ENCODE results near the gene CDS2. TPM values are rescaled to one million over a fixed set of nuclear protein-coding genes. Genes with fewer than 3 reads are reported as not detected.

CDS2 gene
- total RNA-seq: 36.9 and 38.1 TPM in 2 replicates

DNA sequence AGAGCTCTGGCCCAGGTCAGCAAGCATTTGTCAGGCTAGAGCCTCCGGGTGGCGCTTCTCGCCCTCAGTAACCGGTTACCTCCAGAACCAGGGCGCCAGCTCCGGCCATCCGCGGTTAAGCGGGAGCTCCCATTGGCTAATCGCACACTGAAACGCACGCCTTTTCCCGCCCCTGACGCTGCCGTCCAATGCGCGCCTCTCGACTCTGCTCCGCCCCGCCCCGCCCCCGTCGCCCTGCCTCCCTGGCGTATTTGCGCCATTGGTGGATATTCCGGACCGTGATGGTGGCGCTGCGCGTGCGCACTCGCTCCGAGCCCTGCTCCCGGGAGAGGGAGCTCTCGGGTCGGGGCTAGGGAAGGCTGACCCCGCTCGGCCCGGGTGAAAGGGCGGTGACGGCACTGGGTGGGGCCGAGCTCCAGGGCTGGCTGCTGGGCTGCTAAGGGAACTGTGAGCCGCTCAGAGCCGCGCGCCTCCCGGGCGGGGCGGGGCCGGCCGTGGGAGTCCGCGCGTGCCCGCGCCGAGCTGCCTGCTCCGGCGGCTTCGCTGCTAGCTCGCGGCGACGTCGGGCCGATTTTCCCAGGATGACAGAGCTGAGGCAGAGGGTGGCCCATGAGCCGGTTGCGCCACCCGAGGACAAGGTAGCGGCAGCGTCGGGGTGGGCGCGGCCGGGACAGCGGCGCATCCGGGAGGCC, at the start of gene CDS2:
CDS2 (plus strand) TSS at position 497 of the 692 bp plus-strand sequence; CDS start at position 582, 85 bp downstream.
- H3K36me3 ChIP-seq (ENCODE audit: control insufficient read depth, insufficient read depth, low read length): no peaks in the 10 kb centered on the region
- TF ChIP-seq, protein P1, sequence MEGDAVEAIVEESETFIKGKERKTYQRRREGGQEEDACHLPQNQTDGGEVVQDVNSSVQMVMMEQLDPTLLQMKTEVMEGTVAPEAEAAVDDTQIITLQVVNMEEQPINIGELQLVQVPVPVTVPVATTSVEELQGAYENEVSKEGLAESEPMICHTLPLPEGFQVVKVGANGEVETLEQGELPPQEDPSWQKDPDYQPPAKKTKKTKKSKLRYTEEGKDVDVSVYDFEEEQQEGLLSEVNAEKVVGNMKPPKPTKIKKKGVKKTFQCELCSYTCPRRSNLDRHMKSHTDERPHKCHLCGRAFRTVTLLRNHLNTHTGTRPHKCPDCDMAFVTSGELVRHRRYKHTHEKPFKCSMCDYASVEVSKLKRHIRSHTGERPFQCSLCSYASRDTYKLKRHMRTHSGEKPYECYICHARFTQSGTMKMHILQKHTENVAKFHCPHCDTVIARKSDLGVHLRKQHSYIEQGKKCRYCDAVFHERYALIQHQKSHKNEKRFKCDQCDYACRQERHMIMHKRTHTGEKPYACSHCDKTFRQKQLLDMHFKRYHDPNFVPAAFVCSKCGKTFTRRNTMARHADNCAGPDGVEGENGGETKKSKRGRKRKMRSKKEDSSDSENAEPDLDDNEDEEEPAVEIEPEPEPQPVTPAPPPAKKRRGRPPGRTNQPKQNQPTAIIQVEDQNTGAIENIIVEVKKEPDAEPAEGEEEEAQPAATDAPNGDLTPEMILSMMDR (IDR thresholded peaks at IDR 0.05; ENCODE audit: insufficient read depth, low read length, poor library complexity, severe bottlenecking): peak; percentile 58
- no peaks in the 10 kb centered on the region for H3K27me3 ChIP-seq (ENCODE audit: control insufficient read depth, insufficient read depth, low read length)

DNA sequence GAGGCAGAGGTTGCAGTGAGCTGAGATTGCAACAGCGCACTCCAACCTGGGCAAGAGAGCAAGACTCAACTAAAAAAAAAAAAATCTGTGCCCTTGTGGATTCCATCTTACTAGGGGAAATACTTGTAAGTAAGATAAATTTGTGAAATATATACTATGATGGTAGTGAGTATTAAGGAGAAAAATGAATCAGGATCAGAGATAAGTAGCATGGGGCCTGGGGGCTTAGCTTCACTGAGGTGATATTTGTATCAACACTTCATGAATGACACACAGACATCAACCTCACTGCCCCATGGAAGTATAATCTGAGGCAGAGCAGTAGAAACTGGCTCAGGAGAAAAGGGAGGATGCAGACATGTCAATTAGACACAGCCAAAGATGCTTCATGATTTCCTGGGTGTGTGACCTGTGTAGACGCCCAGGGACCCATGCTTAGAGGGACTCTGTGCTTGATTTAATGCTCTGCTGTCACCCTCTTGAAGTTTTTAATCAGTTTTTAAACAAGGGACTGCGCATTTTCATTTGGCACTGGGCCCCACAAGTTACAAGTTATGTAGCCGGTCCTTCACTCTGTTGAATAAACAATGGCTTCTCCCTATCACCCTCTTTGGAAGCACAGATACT, 48.9 kb upstream of the CDS2 start:
- TF ChIP-seq, protein P1 (IDR thresholded peaks at IDR 0.05; ENCODE audit: insufficient read depth, low read length, poor library complexity, severe bottlenecking): no peak
- H3K4me3 ChIP-seq (ENCODE audit: low read depth, low read length): no peak overlapping the region
- H3K36me3 ChIP-seq (ENCODE audit: control insufficient read depth, insufficient read depth, low read length): no peaks in the 10 kb centered on the region

More for the DNA sequence above, at the start of gene CDS2:
- peak; percentile 92 for DNase-seq (ENCODE audit: low read depth)
- peak within 1 kb of the TSS; percentile 91 for H3K4me3 ChIP-seq (ENCODE audit: low read depth, low read length)

DNA sequence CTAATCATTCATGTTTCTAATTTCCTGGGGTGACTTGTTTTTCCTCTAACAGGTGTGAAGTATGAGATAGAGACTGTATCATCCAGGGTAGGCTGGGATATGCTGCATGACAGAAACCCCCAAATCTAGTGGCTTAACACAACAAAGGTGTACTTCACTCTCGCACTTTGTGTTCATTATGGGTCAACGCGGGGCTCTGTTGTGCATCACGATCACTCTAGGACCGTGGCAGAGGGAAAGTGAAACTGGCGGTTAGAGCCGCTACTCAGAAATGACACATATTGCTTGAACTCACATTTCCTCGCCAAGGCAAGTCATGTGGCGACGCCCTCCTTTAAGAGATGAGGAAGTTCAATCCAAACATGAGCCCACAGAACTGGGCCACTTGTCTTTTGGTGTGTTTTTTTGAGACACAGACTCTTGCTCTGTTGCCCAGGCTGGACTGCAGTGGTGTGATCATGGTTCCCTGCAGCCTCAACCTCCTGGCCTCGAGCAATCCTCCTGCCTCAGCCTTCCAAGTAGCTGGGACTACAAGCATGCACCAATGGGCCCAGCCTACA, 48.3 kb upstream of the CDS2 start:
- Histone ChIP-seq H3K27me3 (ENCODE audit: control insufficient read depth, insufficient read depth, low read length) (no peaks in the 10 kb centered on the region), H3K4me3 (ENCODE audit: low read depth, low read length) (no peak overlapping the region), H3K36me3 (ENCODE audit: control insufficient read depth, insufficient read depth, low read length) (no peaks in the 10 kb centered on the region)
- no peak for DNase-seq (ENCODE audit: low read depth)
- TF ChIP-seq, protein P1 (IDR thresholded peaks at IDR 0.05; ENCODE audit: insufficient read depth, low read length, poor library complexity, severe bottlenecking): no peak

More for the DNA sequence above, 48.9 kb upstream of the CDS2 start:
- H3K27me3 ChIP-seq (ENCODE audit: control insufficient read depth, insufficient read depth, low read length): no peaks in the 10 kb centered on the region
- DNase-seq (ENCODE audit: low read depth): no peak

DNA sequence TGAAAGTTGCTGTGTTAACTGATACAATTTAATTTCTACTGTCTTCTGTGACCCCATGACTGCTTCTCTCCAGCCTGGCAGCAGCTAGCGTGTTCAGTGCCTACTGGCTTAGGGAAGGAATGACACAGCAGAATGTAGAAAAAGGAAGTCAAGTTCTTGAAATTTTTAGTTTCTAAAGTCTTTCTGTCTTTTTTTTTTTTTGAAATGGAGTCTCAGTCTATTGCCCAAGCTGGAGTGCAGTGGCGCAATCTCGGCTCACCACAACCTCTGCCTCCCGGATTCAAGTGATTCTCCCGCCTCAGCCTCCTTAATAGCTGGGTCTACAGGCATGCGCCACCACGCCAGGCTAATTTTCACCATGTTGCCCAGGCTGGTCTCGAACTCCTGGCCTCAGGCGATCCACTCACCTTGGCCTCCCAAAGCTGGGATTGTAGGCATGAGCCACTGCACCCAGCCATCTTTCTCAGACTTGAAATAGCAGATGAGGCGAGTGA, 46.4 kb upstream of the CDS2 start:
- H3K36me3 ChIP-seq (ENCODE audit: control insufficient read depth, insufficient read depth, low read length): no peaks in the 10 kb centered on the region
- H3K4me3 ChIP-seq (ENCODE audit: low read depth, low read length): no peak overlapping the region
- TF ChIP-seq, protein P1 (IDR thresholded peaks at IDR 0.05; ENCODE audit: insufficient read depth, low read length, poor library complexity, severe bottlenecking): no peak
- DNase-seq (ENCODE audit: low read depth): no peak
- no peaks in the 10 kb centered on the region for H3K27me3 ChIP-seq (ENCODE audit: control insufficient read depth, insufficient read depth, low read length)

DNA sequence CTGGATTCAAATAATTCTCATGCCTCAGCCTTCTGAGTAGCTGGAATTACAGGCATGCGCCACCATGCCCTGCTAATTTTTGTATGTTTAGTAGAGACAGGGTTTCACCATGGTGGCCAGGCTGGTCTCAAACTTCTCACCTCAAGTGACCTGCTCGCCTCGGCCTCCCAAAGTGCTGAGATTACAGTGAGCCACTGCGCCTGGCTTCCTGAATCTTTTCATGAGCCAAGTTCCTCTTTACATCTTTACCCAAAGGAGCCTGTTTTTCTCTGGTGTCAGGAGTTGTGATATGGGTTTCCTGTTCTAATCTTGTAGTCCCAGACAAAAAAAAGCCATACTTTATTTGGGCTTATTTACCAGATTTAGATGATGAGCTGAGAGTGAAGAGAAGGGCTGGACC, 41.4 kb upstream of the CDS2 start:
- no peaks in the 10 kb centered on the region for H3K27me3 ChIP-seq (ENCODE audit: control insufficient read depth, insufficient read depth, low read length)
- no peaks in the 10 kb centered on the region for H3K36me3 ChIP-seq (ENCODE audit: control insufficient read depth, insufficient read depth, low read length)
- H3K4me3 ChIP-seq (ENCODE audit: low read depth, low read length): no peak overlapping the region
- DNase-seq (ENCODE audit: low read depth): no peak
- TF ChIP-seq, protein P1 (IDR thresholded peaks at IDR 0.05; ENCODE audit: insufficient read depth, low read length, poor library complexity, severe bottlenecking): no peak
